NT2/D1 (cell line): Measurements from ENCODE around the gene USP54.
A peak's percentile ranks its signal among the peaks of the same experiment; 100 is the strongest.

Source experiments
- DNase-seq: peaks from one replicate; pipeline ENCODE4 v3.0.0-alpha.2; 2011; ENCODE audit warnings: low read depth, low spot score
- H3K27me3 ChIP-seq: 2 replicates; pipeline ENCODE4 v1.6.0; 2011; ENCODE audit warnings: mild to moderate bottlenecking; ENCODE audit not compliant: insufficient read length, insufficient read depth
- H3K36me3 ChIP-seq: 2 replicates; pipeline ENCODE4 v1.6.1; 2011; ENCODE audit warnings: mild to moderate bottlenecking, low read length, mixed read lengths; ENCODE audit not compliant: insufficient read depth, insufficient read length
- H3K4me1 ChIP-seq: 2 replicates; pipeline ENCODE4 v1.5.1; 2011; ENCODE audit not compliant: insufficient read depth, insufficient read length
- H3K4me3 ChIP-seq: 2 replicates; pipeline ENCODE4 v1.5.1; 2011; ENCODE audit warnings: low read depth; ENCODE audit not compliant: insufficient read length
- H3K9ac ChIP-seq: 2 replicates; pipeline ENCODE4 v1.6.0; 2011; ENCODE audit warnings: low read depth; ENCODE audit not compliant: insufficient read length
- H3K9me3 ChIP-seq: 2 replicates; pipeline ENCODE4 v1.5.1; 2011; ENCODE audit warnings: mild to moderate bottlenecking, low read length; ENCODE audit not compliant: insufficient read depth
- SUZ12 ChIP-seq: IDR thresholded peaks from 2 replicates; pipeline ENCODE4 v1.6.1; 2011; ENCODE audit not compliant: insufficient read length, insufficient read depth; ENCODE audit errors: extremely low read depth
- YY1 ChIP-seq: IDR thresholded peaks from 2 replicates; pipeline ENCODE4 v1.6.1; 2011; ENCODE audit not compliant: insufficient read length, insufficient read depth
- ZNF274 ChIP-seq: IDR thresholded peaks from 2 replicates; pipeline ENCODE4 v1.6.1; 2011; ENCODE audit warnings: mild to moderate bottlenecking, low read depth, low read length

USP54 gene

GRCh38 chr10:73601486-73601921 is 10.4 kb upstream of the USP54 start:
- Histone ChIP-seq H3K27me3 (no peaks in the 10 kb centered on the region), H3K9ac (no peak overlapping the region), H3K4me1 (peaks cover 3% of the 10 kb centered on the region), H3K9me3 (no peaks in the 10 kb centered on the region), H3K36me3 (no peaks in the 10 kb centered on the region), H3K4me3 (no peak overlapping the region)
- no peak for TF ChIP-seq ZNF274
- no peak for TF ChIP-seq YY1
- no peak for TF ChIP-seq SUZ12
- no peak for DNase-seq

GRCh38 chr10:73597346-73597745 is 6.2 kb upstream of the USP54 start:
- no peaks in the 10 kb centered on the region for H3K27me3 ChIP-seq
- no peak for DNase-seq
- H3K4me3 ChIP-seq = no peak overlapping the region
- no peaks in the 10 kb centered on the region for H3K9me3 ChIP-seq
- H3K36me3 ChIP-seq = no peaks in the 10 kb centered on the region
- peaks cover 3% of the 10 kb centered on the region for H3K4me1 ChIP-seq
- TF ChIP-seq SUZ12 (no peak), YY1 (no peak), ZNF274 (no peak)
- no peak overlapping the region for H3K9ac ChIP-seq

GRCh38 chr10:73593812-73594211 is 2.7 kb upstream of the USP54 start:
- DNase-seq = no peak
- H3K9ac ChIP-seq = no peak overlapping the region
- TF ChIP-seq SUZ12 (no peak), YY1 (no peak), ZNF274 (no peak)
- H3K36me3 ChIP-seq = no peaks in the 10 kb centered on the region
- H3K27me3 ChIP-seq = no peaks in the 10 kb centered on the region
- H3K4me1 ChIP-seq = no peaks in the 10 kb centered on the region
- H3K9me3 ChIP-seq = no peaks in the 10 kb centered on the region
- no peak overlapping the region for H3K4me3 ChIP-seq

DNA sequence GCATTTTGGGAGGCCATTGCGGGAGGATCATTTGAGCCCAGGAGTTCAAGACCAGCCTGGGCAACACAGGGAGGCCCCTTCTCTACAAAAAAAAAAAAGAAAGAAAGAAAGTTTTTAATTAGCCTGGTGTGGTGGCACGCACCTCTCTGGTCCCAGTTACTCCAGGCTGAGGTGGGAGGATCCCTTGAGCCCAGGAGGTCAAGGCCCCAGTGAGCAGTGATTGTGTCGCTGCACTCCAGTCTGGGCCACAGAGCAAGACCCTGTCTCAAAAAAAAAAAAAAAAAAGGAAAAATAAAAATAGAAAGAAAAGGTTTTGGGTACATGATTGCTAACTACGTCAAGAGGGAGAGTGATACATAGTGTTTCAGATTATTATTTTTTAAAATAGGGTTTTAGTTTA is 2.0 kb upstream of the USP54 start:
- H3K27me3 ChIP-seq = no peaks in the 10 kb centered on the region
- H3K36me3 ChIP-seq = no peaks in the 10 kb centered on the region
- no peaks in the 10 kb centered on the region for H3K4me1 ChIP-seq
- DNase-seq = no peak
- no peaks in the 10 kb centered on the region for H3K9me3 ChIP-seq
- no peak for TF ChIP-seq YY1
- no peak for TF ChIP-seq ZNF274
- TF ChIP-seq SUZ12 = no peak
- H3K9ac ChIP-seq = no peak overlapping the region
- no peak overlapping the region for H3K4me3 ChIP-seq

DNA sequence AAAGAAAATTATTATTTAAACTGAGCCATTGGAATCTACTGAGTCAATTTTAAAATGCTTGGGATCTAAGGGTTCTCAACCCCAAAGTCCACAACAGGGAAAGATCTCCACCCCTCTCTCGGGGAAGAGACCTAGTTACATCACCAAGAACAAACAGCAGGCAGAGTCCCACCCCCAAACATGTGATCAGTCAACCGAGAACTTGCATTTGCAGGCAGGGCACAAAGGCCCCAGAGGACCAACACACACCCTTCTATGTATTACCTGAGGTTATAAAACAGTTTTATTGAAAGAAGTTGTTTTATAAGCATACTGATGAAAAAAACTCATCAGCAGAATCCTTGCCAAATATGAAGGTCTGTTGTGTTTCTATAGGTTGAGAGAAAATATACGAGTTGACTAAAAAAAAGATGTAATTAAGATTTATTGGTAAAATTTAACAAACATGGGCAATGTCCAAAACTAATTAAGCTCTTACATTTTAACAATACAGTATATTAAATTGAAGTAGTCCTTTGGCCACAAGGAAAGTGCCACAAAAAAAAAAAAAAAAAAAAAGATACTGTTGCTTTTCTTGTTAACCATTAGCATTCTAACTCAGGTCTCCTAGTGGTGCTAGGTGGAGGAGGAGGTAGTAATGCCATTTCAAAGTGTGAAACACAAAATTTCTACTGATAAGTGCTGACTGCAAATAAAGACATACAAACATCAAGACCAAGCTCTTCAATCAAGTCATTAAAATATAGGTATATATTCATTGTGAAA is 975 bp upstream of the USP54 start:
- no peaks in the 10 kb centered on the region for H3K27me3 ChIP-seq
- TF ChIP-seq SUZ12 (no peak), ZNF274 (no peak), YY1 (no peak)
- no peak overlapping the region for H3K4me3 ChIP-seq
- no peaks in the 10 kb centered on the region for H3K36me3 ChIP-seq
- H3K9me3 ChIP-seq = no peaks in the 10 kb centered on the region
- no peaks in the 10 kb centered on the region for H3K4me1 ChIP-seq
- peak; percentile 63 for DNase-seq
- no peak overlapping the region for H3K9ac ChIP-seq

DNA sequence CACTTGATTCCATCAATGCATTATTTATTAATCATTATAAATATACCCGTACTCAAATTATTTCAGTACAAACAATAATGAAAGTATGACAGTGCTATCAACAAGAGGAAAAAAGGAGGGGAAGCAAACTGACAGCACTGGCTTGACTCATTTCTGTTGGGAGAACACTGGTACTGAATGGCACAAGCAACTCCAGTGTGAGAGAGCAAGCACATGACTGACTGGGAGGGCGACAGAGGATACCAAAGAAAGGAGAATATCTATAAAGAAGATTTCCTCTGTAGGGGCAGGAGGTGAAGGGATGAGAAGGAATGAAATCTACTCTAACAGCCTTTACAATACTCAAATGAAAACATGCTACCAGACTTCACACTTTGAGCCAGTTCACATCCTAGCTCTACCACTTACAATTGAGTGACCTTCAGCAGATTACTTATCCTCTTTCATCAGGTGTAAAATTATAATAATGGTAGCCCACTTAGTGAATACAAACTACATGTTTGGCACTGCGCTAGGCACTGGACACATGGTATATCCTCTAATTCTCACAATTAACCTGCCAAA is 1.5 kb downstream of the USP54 start:
- no peak overlapping the region for H3K4me3 ChIP-seq
- H3K9me3 ChIP-seq = peaks cover 9% of the 10 kb centered on the region
- no peaks in the 10 kb centered on the region for H3K36me3 ChIP-seq
- no peak for DNase-seq
- TF ChIP-seq ZNF274 (no peak), SUZ12 (no peak), YY1 (no peak)
- no peaks in the 10 kb centered on the region for H3K4me1 ChIP-seq
- no peaks in the 10 kb centered on the region for H3K27me3 ChIP-seq
- H3K9ac ChIP-seq = no peak overlapping the region

GRCh38 chr10:73588656-73589055 is 2.5 kb downstream of the USP54 start:
- Histone ChIP-seq H3K27me3 (no peaks in the 10 kb centered on the region), H3K36me3 (no peaks in the 10 kb centered on the region), H3K9ac (no peak overlapping the region), H3K4me3 (no peak overlapping the region), H3K9me3 (peaks cover 9% of the 10 kb centered on the region), H3K4me1 (no peaks in the 10 kb centered on the region)
- no peak for DNase-seq
- no peak for TF ChIP-seq ZNF274
- no peak for TF ChIP-seq YY1
- no peak for TF ChIP-seq SUZ12
